SK-N-MC (cell line): ENCODE measurements around the gene RSRP1.

ENCODE experiments used
- DNase-seq: peaks from one replicate; pipeline ENCODE4 v3.0.0-alpha.2; 2011; ENCODE audit warnings: low read depth, low spot score
- H3K27ac ChIP-seq: fragments of 200-600 bp; sonication (generic); 2 replicates; pipeline ENCODE4 v1.5.1; 2016; ENCODE audit warnings: mixed run types
- H3K36me3 ChIP-seq: fragments of 200-600 bp; sonication (generic); 2 replicates; pipeline ENCODE4 v1.6.1; 2017; ENCODE audit warnings: antibody characterized with exemption, low read length, mixed read lengths; ENCODE audit not compliant: insufficient read depth
- H3K4me3 ChIP-seq: fragments of 200-600 bp; sonication (generic); 2 replicates; pipeline ENCODE4 v1.5.1; 2016
- H3K9ac ChIP-seq: fragments of 200-600 bp; sonication (generic); 2 replicates; pipeline ENCODE4 v1.8.0; 2017; ENCODE audit warnings: mixed run types, mixed read lengths; ENCODE audit not compliant: insufficient read length
- H3K9me3 ChIP-seq: fragments of 200-600 bp; sonication (generic); 2 replicates; pipeline ENCODE4 v1.6.1; 2017; ENCODE audit warnings: low read depth, mild to moderate bottlenecking, antibody characterized with exemption, low read length, moderate library complexity, mixed read lengths
- EZH2 ChIP-seq: fragments of 200-600 bp; sonication (generic); IDR thresholded peaks from one replicate; pipeline ENCODE4 v1.6.1; 2017; ENCODE audit warnings: antibody characterized with exemption
- FOXP2 ChIP-seq: optimal IDR thresholded peaks from 2 replicates; pipeline ENCODE3; 2011; ENCODE audit warnings: mild to moderate bottlenecking, moderate library complexity; ENCODE audit not compliant: insufficient read depth; ENCODE audit errors: extremely low read length, control extremely low read depth
- POLR2AphosphoS5 ChIP-seq: IDR thresholded peaks from 2 replicates; pipeline ENCODE4 v1.6.1; 2012; ENCODE audit warnings: mild to moderate bottlenecking, low read depth, low read length, borderline replicate concordance

RSRP1 gene

DNA sequence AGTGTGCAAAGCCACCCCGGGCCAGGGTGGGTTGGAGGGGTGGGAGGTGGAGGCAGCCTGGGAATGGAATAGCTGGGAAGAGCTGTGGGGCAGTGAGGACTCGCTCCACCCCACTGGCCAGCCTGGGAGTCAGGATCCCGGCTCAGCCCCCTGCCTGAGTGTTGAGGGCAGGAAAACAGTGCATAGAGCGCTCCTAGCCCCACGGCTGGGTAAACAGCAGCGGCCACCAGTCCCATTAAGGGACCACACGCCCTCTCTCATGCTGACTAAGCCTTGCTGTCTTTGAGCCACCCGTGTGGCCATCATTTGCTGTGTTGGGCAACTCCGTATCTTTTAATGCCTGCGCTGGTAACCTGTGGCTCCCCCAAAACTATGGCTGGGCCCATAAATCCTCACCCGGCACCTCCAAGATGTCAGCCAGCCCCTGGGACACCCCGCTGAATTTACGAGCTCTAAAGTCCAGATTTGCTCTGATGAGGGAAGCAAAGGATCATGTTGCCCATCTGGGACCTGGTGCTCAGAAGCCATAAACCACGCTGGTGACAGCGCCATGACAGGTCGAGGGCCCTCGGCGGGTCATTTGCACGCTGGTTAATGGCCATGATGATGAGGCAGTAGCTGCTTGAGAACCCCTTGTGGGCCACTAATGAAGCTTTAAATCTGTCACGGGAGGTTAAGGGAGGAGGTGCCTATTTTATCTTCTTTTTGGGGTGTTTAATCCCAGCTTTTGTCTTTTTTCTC, 49.8 kb downstream of the RSRP1 start:
- H3K9ac ChIP-seq = no peak overlapping the region
- DNase-seq = no peak
- H3K27ac ChIP-seq = peak overlapping the region; percentile 86
- no peak for TF ChIP-seq EZH2
- TF ChIP-seq POLR2AphosphoS5 = no peak
- no peak for TF ChIP-seq FOXP2
- H3K4me3 ChIP-seq = no peak overlapping the region
- no peaks in the 10 kb centered on the region for H3K9me3 ChIP-seq
- H3K36me3 ChIP-seq = no peaks in the 10 kb centered on the region

GRCh38 chr1:25196830-25197229, 50.4 kb downstream of the RSRP1 start:
- TF ChIP-seq POLR2AphosphoS5 = no peak
- TF ChIP-seq FOXP2 = no peak
- no peak for TF ChIP-seq EZH2
- no peaks in the 10 kb centered on the region for H3K9me3 ChIP-seq
- DNase-seq = no peak
- no peak overlapping the region for H3K9ac ChIP-seq
- no peak overlapping the region for H3K4me3 ChIP-seq
- no peaks in the 10 kb centered on the region for H3K36me3 ChIP-seq
- no peak overlapping the region for H3K27ac ChIP-seq

DNA sequence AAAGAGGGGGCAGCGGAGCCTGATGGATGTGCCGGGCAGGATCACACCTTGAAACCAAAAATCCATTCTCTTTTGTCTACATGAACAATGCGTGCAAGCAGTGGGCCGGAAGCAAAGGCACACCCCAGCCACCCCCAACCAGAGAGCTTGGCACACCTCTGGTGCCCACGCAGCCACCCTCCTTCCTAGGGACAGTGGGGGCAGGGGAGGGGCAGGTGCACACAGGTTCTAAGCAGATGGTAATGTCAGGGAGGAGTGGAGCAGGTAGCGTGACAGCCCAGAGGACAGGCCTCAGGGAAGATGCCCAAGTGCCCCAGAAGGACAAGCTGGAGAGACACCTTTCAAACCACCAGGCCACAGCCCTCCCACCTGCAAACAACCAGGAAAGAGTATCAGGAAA, 51.4 kb downstream of the RSRP1 start:
- H3K4me3 ChIP-seq = no peak overlapping the region
- TF ChIP-seq POLR2AphosphoS5 (no peak), FOXP2 (no peak), EZH2 (no peak)
- no peak for DNase-seq
- no peak overlapping the region for H3K27ac ChIP-seq
- H3K9ac ChIP-seq = no peak overlapping the region
- H3K36me3 ChIP-seq = no peaks in the 10 kb centered on the region
- H3K9me3 ChIP-seq = no peaks in the 10 kb centered on the region

DNA sequence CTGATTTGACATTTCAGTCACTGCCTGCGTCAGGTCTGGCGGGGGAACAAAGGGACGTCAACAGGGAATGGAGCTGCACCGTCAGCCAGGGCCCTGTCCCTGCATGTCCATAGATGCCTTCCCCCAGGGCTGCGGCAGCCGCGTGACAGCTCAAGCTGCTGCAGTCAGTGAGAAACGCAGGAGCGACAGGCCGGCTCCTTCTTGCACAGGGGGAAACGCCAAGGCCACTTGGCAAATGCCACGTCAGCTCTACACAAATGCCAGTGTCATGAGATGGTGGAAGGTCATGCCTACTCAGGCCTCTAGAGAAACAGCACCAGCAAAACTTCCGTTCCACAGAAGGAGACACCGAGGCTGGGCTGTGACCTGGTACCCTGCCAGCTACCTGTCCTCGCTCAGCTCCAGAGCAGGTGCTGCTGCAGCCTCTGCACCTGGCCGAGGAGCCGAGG, 52.7 kb downstream of the RSRP1 start:
- Histone ChIP-seq H3K4me3 (no peak overlapping the region), H3K27ac (no peak overlapping the region), H3K36me3 (no peaks in the 10 kb centered on the region), H3K9me3 (no peaks in the 10 kb centered on the region), H3K9ac (no peak overlapping the region)
- no peak for TF ChIP-seq EZH2
- TF ChIP-seq POLR2AphosphoS5 = no peak
- TF ChIP-seq FOXP2 = no peak
- DNase-seq = no peak

- H3K27ac ChIP-seq = no peak overlapping the region
- no peak overlapping the region for H3K9ac ChIP-seq
- H3K36me3 ChIP-seq = no peaks in the 10 kb centered on the region
- H3K9me3 ChIP-seq = no peaks in the 10 kb centered on the region
- no peak overlapping the region for H3K4me3 ChIP-seq
- TF ChIP-seq POLR2AphosphoS5 (no peak), EZH2 (no peak), FOXP2 (no peak)
- no peak for DNase-seq
Observed at GRCh38 chr1:25194054-25194453, 53.2 kb downstream of the RSRP1 start.

DNA sequence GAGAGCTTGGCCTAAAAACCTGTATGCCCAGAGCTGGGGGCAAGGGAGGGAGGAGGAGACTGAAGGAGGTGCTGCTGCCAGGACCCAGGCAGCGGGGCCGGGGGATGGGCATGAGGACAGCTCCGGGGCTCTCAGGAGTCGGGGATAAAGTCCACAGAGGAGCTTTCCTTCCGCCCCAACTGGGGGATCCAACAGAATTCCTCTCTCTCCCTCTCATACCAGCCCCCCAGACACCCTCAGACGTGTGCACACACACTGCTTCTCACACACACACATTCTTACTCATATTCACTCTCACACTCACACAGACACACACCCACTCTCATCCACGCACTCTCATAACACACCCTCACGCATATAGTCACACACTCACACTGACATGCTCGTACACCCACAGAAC, 54.0 kb downstream of the RSRP1 start:
- Histone ChIP-seq H3K9ac (no peak overlapping the region), H3K4me3 (no peak overlapping the region), H3K9me3 (no peaks in the 10 kb centered on the region), H3K36me3 (no peaks in the 10 kb centered on the region), H3K27ac (no peak overlapping the region)
- TF ChIP-seq EZH2 (no peak), FOXP2 (no peak), POLR2AphosphoS5 (no peak)
- no peak for DNase-seq
